Measurements from ENCODE around the gene DIP2B.

GRCh38 chr12:50609292-50609874, 104.6 kb downstream of the DIP2B start:
- no peak for TF ChIP-seq ZNF274 (IDR thresholded peaks at IDR 0.05; ENCODE audit: low read depth, low read length)
- TF ChIP-seq YY1 (IDR thresholded peaks at IDR 0.05; ENCODE audit: insufficient read depth, insufficient read length) = no peak
